Adrenal gland (tissue), 12 donors: ENCODE data around the gene LRIG1. TPM values are rescaled to one million over a fixed set of nuclear protein-coding genes. Genes with fewer than 3 reads are reported as not detected.

ENCODE experiments used
- DNase-seq, 7 donors: peaks; one replicate each; pipeline ENCODE4 v3.0.0-alpha.2; 2019 to 2020
- H3K27ac ChIP-seq, 5 donors: fragments of 200-600 bp; sonication (generic) in 4 of 5; 1 replicate in 3 of 5; 2 replicates in 2 of 5; pipeline versions ENCODE4 v1.5.1 to v1.8.0; 2016 to 2020; ENCODE audit warnings: mild to moderate bottlenecking in 1 of 5
- H3K27me3 ChIP-seq: fragments of 200-600 bp; 2 replicates; pipeline ENCODE4 v1.8.0; 2021
- H3K36me3 ChIP-seq, 2 donors: fragments of 200-600 bp; replicated peaks in 1 of 2; 1 replicate in 1 of 2; 2 replicates in 1 of 2; pipeline versions ENCODE4 v1.5.1 to v1.8.0; 2018 to 2022
- H3K4me1 ChIP-seq, 2 donors: fragments of 200-600 bp; replicated peaks in 1 of 2; 1 replicate in 1 of 2; 2 replicates in 1 of 2; pipeline versions ENCODE4 v1.5.1 to v1.8.0; 2018 to 2021
- H3K4me3 ChIP-seq, 4 donors: fragments of 200-600 bp; sonication (generic) in 3 of 4; one replicate each; pipeline ENCODE4 v1.5.1; 2016 to 2018
- H3K9me3 ChIP-seq, 3 donors: fragments of 200-600 bp; sonication (generic) in 1 of 3; replicated peaks in 1 of 3; 1 replicate in 2 of 3; 2 replicates in 1 of 3; pipeline versions ENCODE4 v1.5.1 to v1.8.0; 2016 to 2021
- CTCF ChIP-seq, 6 experiments: fragments of 450-650 bp in 4 of 6; fragments of 200-600 bp in 2 of 6; sonication (generic) in 1 of 6; IDR thresholded peaks; 1 replicate in 5 of 6; 2 replicates in 1 of 6; pipeline versions ENCODE4 v1.5.1 to v1.8.0; 2016 to 2021; ENCODE audit warnings: antibody characterized with exemption in 6 of 6, mild to moderate bottlenecking in 2 of 6, moderate library complexity in 1 of 6
- POLR2A ChIP-seq, 2 donors: fragments of 450-650 bp; IDR thresholded peaks; one replicate each; pipeline ENCODE4 v1.6.1; 2017; ENCODE audit warnings: antibody characterized with exemption in 2 of 2, mild to moderate bottlenecking in 2 of 2, moderate library complexity in 1 of 2
- WGBS, 4 donors: extraction: QIAGEN DNeasy Blood & Tissue Kit in 2 of 4; methylation state at CpG; one replicate each; pipeline versions ENCODE4 v1.1.5 to v1.1.7; 2013 to 2017; 5-methylcytosine and 5-hydroxymethylcytosine counted together
- intact Hi-C, 2 donors: fragments of 100-400 bp; cut with DNase I; formaldehyde crosslinking; loops; one replicate each; pipeline versions ENCODE4 v1.14.1 to v1.15.0; 2022 to 2023
- polyA plus RNA-seq, 3 donors: library from polyadenylated mRNA; stranded (reverse); fragments of 200-250 nt in 2 of 3; fragments of 350-450 nt in 1 of 3; fragmentation: Illumina TruSeq in 1 of 3; extraction: RNeasy Lipid Tissue Mini Kit (QIAGEN cat#74804) in 1 of 3; gene quantifications; one replicate each; pipeline ENCODE4 v1.2.3, GENCODE V29; 2013 to 2014
- total RNA-seq, 9 donors: library from RNA; depleted of rRNA in 4 of 9; stranded (reverse); fragments of >200 nt in 4 of 9; fragments of 120-200 nt in 1 of 9; fragmentation: NEBNext Ultra II Directional in 1 of 9; extraction: Animal tissue kit (Norgen Biotek cat#: 25700) in 1 of 9; gene quantifications; one replicate each; pipeline versions ENCODE4 v1.1.0 to v1.2.4, GENCODE V29; 2013 to 2023
- donor health status: healthy with polysubstance abuse.
- donor health status: Bipolar disorder and iron deficiency.
- donor health status: DM: yes; HTN: yes; CAD: no.
- donor health status: DM: no; HTN: no; CAD: no.
- donor health status: DM: no; HTN: no; CAD: no.
- donor health status: DM: yes; HTN: yes; CAD: no.

The LRIG1 gene
- total and polyA plus RNA-seq, 12 donors: 1.5 to 13.3 (median 4.7) TPM

- intact Hi-C loops: loop anchor here in 1 of 2 donors (10.0 kb wide), 1 partner anchor 105 kb away; no protein-coding TSS in a partner anchor
- Histone ChIP-seq H3K36me3 (peaks cover 0 to 7% of the 10 kb centered on the region in 2 donors), H3K9me3 (peaks cover 0 to 4% (median 0%) of the 10 kb centered on the region in 3 donors), H3K27ac (no peak overlapping the region), H3K4me1 (no peaks in the 10 kb centered on the region), H3K4me3 (no peak overlapping the region), H3K27me3 (no peaks in the 10 kb centered on the region)
- TF ChIP-seq POLR2A (IDR thresholded peaks at IDR 0.05) (no peak), CTCF (IDR thresholded peaks at IDR 0.05) (no peak)
- no peak for DNase-seq
Measured at GRCh38 chr3:66390013-66390412, 110.8 kb downstream of the LRIG1 start.

DNA sequence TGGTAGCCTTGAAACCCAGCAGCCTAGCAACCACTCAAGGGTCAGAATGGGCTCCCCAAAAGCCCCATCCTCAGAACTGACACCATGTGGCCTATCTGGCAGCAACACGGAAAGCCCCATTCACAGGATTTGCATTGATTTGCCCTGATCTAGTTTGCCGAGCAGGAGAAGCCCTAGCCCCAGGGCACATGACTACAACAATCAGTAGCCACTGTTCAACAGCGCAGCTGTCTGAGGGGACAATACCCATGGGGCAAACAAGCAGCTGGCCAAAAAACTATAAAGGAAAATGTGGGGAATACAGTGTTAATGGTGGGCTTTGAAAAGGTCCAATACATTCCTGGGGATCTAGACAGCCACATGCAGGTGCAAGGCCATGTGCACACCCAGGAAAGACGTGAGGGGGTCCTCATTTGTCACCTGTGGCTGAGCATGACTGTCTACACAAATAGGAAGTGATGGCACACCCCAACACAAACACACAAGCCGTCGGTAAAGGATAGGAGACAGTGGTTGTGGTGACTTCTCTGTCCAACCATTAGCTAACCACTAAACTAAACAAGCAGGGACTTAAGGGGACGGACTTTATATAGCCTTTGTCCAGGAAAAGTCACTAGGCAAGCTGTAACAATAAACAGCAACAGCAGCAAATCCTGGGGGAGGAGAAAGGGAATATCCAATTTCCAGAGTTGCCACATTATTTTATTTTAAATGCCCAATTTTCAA is 113.7 kb downstream of the LRIG1 start:
- intact Hi-C loops: no loop called here

DNA sequence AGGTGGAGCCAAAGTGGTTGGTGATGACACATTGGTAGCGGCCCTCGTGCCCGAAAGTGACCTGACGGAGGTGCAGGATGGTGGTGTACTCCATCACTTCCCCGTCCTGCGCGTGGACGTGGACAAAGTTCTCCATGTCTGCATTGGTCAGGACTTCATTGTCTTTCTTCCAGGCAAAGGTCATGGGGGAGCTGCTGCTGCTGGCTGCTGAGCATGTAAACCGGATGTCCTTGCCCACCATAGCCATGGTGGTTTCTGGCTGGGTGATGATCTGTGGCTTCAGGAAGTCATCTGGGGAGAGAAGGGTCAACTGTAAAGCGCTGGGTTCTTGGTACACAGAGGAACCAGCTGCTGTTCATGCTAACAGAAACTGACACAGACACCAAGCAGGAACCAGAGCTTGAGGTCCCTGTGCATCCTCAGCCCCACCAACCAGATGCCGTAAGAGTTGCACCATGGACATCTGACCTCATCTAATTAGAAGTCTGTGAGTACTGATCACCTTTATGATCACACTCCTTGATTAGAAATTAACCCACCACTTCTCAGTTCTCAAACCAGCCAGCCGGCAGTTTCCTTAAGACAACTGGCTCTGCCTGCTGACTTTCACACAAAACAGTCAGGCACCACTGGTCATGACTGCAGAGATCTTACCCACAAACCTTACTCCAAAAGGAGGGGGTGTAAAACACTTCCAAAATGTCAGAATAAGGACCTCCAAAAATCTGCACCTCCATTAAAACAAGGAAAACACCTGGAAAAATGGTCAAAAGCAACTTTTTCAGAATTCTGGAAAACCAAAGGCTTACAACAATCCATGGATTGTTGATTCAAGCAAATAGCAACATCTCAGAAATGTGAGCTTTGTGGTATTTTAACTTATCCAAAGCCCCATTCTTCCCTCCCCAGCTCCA is 114.6 kb downstream of the LRIG1 start:
- peaks cover 0 to 31% of the 10 kb centered on the region in 2 donors for H3K36me3 ChIP-seq
- TF ChIP-seq POLR2A (IDR thresholded peaks at IDR 0.05) (no peak), CTCF (IDR thresholded peaks at IDR 0.05) (no peak)
- WGBS, 4 donors: 91 to 97% (median 92%) methylated on average over 8 to 12 of the region's 12 CpGs

More for the DNA sequence above, 113.7 kb downstream of the LRIG1 start:
- no peaks in the 10 kb centered on the region for H3K4me1 ChIP-seq
- H3K4me3 ChIP-seq: no peak overlapping the region
- TF ChIP-seq POLR2A (IDR thresholded peaks at IDR 0.05) (no peak), CTCF (IDR thresholded peaks at IDR 0.05) (no peak)
- H3K9me3 ChIP-seq: peaks cover 0 to 4% (median 0%) of the 10 kb centered on the region in 3 donors
- WGBS, 4 donors: 89 to 94% (median 91%) methylated on average over 7 of the region's 7 CpGs
- peaks cover 0 to 23% of the 10 kb centered on the region in 2 donors for H3K36me3 ChIP-seq
- H3K27ac ChIP-seq: no peak overlapping the region
- no peaks in the 10 kb centered on the region for H3K27me3 ChIP-seq
- no peak for DNase-seq

DNA sequence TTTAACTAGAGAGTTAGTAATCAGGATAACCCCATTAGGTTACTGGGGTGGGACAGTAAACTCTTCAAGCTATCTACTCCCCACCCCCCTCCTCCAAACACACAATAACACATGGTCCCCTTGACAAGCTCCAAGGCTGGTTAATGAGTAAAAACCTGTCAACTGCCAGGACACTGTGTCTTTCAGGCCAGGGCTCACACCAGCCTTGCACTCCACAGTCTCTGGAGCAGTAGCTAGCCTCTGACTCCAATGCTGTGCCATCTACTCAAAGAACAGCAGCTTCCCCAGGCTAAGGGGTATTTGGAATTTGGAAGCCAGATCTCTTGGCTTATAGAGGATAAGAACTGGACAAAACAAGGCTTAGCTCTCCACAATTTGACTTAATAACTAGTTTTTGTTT is 115.8 kb downstream of the LRIG1 start:
- Histone ChIP-seq H3K9me3 (no peaks in the 10 kb centered on the region), H3K36me3 (peaks cover 0 to 42% of the 10 kb centered on the region in 2 donors), H3K27me3 (no peaks in the 10 kb centered on the region), H3K4me1 (no peaks in the 10 kb centered on the region), H3K27ac (no peak overlapping the region), H3K4me3 (no peak overlapping the region)
- TF ChIP-seq CTCF (IDR thresholded peaks at IDR 0.05) (no peak), POLR2A (IDR thresholded peaks at IDR 0.05) (no peak)
- intact Hi-C loops: no loop called here
- DNase-seq: no peak

More for the DNA sequence above, 114.6 kb downstream of the LRIG1 start:
- H3K27me3 ChIP-seq: no peaks in the 10 kb centered on the region
- no peak overlapping the region for H3K4me3 ChIP-seq
- no peak for DNase-seq
- no peaks in the 10 kb centered on the region for H3K4me1 ChIP-seq
- H3K9me3 ChIP-seq: no peaks in the 10 kb centered on the region
- no peak overlapping the region for H3K27ac ChIP-seq
- intact Hi-C loops: no loop called here
